H1 (cell line): ENCODE data around the gene UBD. TPM values are rescaled to one million over a fixed set of nuclear protein-coding genes. Genes with fewer than 3 reads are reported as not detected.

Experiments
- CTCF ChIA-PET: fragments of 300-600 bp; sonication (Branson Sonifier 250); formaldehyde crosslinking; loops from one replicate; lab custom pipeline; 2021; ENCODE audit not compliant: partially characterized antibody; lab: Charles Lee
- POLR2A ChIA-PET: fragments of 300-600 bp; sonication (Branson Sonifier 250); formaldehyde crosslinking; loops from one replicate; lab custom pipeline; 2021; ENCODE audit warnings: inconsistent platforms; ENCODE audit not compliant: partially characterized antibody; lab: Charles Lee
- DNase-seq, 2 experiments: peaks; one replicate each; pipeline versions ENCODE4 v3.0.0 to v3.0.0-alpha.2; 2010 to 2022; ENCODE audit warnings: low spot score in 2 of 2, low read depth in 1 of 2, mixed read lengths in 1 of 2
- FAIRE-seq: peaks from 2 replicates; lab custom pipeline; 2011; peaks lifted over from hg19 to GRCh38; lab: Jason Lieb, UNC
- H2AFZ ChIP-seq: 2 replicates; pipeline ENCODE4 v1.8.1; 2012; ENCODE audit warnings: low read length, inconsistent platforms
- H2AK5ac ChIP-seq: 2 replicates; pipeline ENCODE4 v1.6.1; 2013; ENCODE audit warnings: low read depth, low read length
- H2BK120ac ChIP-seq: replicated peaks from 2 replicates; pipeline ENCODE3; 2013; ENCODE audit warnings: low read depth, low read length, inconsistent platforms
- H2BK12ac ChIP-seq: 2 replicates; pipeline ENCODE4 v1.6.1; 2013; ENCODE audit warnings: low read depth, low read length
- H2BK15ac ChIP-seq: 2 replicates; pipeline ENCODE4 v1.6.1; 2013; ENCODE audit warnings: low read length
- H2BK20ac ChIP-seq: 2 replicates; pipeline ENCODE4 v1.6.1; 2013; ENCODE audit warnings: low read length
- H2BK5ac ChIP-seq: 2 replicates; pipeline ENCODE4 v1.6.1; 2013; ENCODE audit warnings: low read depth, low read length
- H3K14ac ChIP-seq: 2 replicates; pipeline ENCODE4 v1.6.1; 2013; ENCODE audit warnings: inconsistent platforms; ENCODE audit not compliant: insufficient read length
- H3K18ac ChIP-seq: 2 replicates; pipeline ENCODE4 v1.6.1; 2013; ENCODE audit warnings: low read length; ENCODE audit errors: extremely low read depth
- H3K23ac ChIP-seq: 2 replicates; pipeline ENCODE4 v1.6.1; 2013; ENCODE audit warnings: inconsistent platforms; ENCODE audit not compliant: insufficient read length
- H3K23me2 ChIP-seq: 2 replicates; pipeline ENCODE4 v1.6.1; 2013; ENCODE audit warnings: low read depth, low read length
- H3K27ac ChIP-seq: 2 replicates; pipeline ENCODE4 v1.6.1; 2011; ENCODE audit warnings: low read depth, low read length, inconsistent platforms
- H3K27me3 ChIP-seq, 4 experiments: replicated peaks in 1 of 4; 1 replicate in 1 of 4; 2 replicates in 3 of 4; pipeline versions ENCODE4 v1.6.1 to v1.8.1; 2011 to 2013; ENCODE audit warnings: low read length in 3 of 4, mild to moderate bottlenecking in 3 of 4, inconsistent platforms in 2 of 4, mixed read lengths in 2 of 4, moderate library complexity in 1 of 4; ENCODE audit not compliant: control insufficient read depth in 3 of 4, insufficient read depth in 3 of 4; ENCODE audit errors: extremely low read depth in 1 of 4
- H3K36me3 ChIP-seq, 4 experiments: 2 replicates each; pipeline versions ENCODE4 v1.6.1 to v1.8.1; 2011 to 2013; ENCODE audit warnings: mild to moderate bottlenecking in 4 of 4, low read length in 3 of 4, moderate library complexity in 2 of 4, control low read depth in 1 of 4, inconsistent platforms in 1 of 4; ENCODE audit not compliant: insufficient read depth in 4 of 4, control insufficient read depth in 2 of 4
- H3K4ac ChIP-seq: replicated peaks from 2 replicates; pipeline ENCODE3; 2013; ENCODE audit warnings: low read length, low read depth, mixed read lengths, inconsistent platforms; ENCODE audit not compliant: insufficient read length
- H3K4me1 ChIP-seq, 4 experiments: replicated peaks in 1 of 4; 1 replicate in 1 of 4; 2 replicates in 3 of 4; pipeline versions ENCODE4 v1.6.1 to v1.8.1; 2011 to 2013; ENCODE audit warnings: low read length in 3 of 4, inconsistent platforms in 2 of 4, mixed read lengths in 1 of 4; ENCODE audit not compliant: insufficient read depth in 4 of 4, control insufficient read depth in 3 of 4
- H3K4me2 ChIP-seq, 2 experiments: 2 replicates each; pipeline versions ENCODE4 v1.6.1 to v1.8.1; 2011 to 2013; ENCODE audit warnings: low read depth in 2 of 2, low read length in 2 of 2, control low read depth in 1 of 2, inconsistent platforms in 1 of 2, mild to moderate bottlenecking in 1 of 2; ENCODE audit not compliant: insufficient read depth in 1 of 2
- H3K4me3 ChIP-seq, 4 experiments: fragments of 200-600, 300-600 bp in 1 of 4; sonication (generic), shearing (Covaris generic), sonication (Bioruptor Twin) in 1 of 4; 2 replicates each; pipeline versions ENCODE4 v1.5.1 to v1.8.1; 2011 to 2016; ENCODE audit warnings: low read length in 4 of 4, low read depth in 3 of 4, control low read depth in 2 of 4, inconsistent platforms in 2 of 4, mild to moderate bottlenecking in 2 of 4, mixed read lengths in 1 of 4, moderate library complexity in 1 of 4; ENCODE audit not compliant: insufficient read depth in 2 of 4; ENCODE audit errors: extremely low read depth in 1 of 4
- H3K56ac ChIP-seq: replicated peaks from 2 replicates; pipeline ENCODE3; 2013; ENCODE audit warnings: low read depth, mild to moderate bottlenecking, mixed read lengths, low read length, inconsistent platforms; ENCODE audit not compliant: insufficient read length
- H3K79me1 ChIP-seq: 2 replicates; pipeline ENCODE4 v1.6.1; 2013; ENCODE audit warnings: low read depth, low read length, control low read depth
- H3K79me2 ChIP-seq, 2 experiments: 2 replicates each; pipeline versions ENCODE4 v1.6.1 to v1.8.1; 2012 to 2013; ENCODE audit warnings: low read length in 2 of 2, mild to moderate bottlenecking in 2 of 2, inconsistent platforms in 1 of 2; ENCODE audit not compliant: insufficient read depth in 2 of 2, control insufficient read depth in 1 of 2
- H3K9ac ChIP-seq, 4 experiments: replicated peaks in 1 of 4; 1 replicate in 1 of 4; 2 replicates in 3 of 4; pipeline versions ENCODE4 v1.6.1 to v1.8.1; 2011 to 2013; ENCODE audit warnings: low read depth in 3 of 4, low read length in 3 of 4, control low read depth in 2 of 4, mild to moderate bottlenecking in 2 of 4, moderate library complexity in 2 of 4, inconsistent platforms in 1 of 4; ENCODE audit errors: extremely low read depth in 1 of 4
- H3K9me3 ChIP-seq, 2 experiments: 2 replicates each; pipeline versions ENCODE4 v1.6.1 to v1.8.1; 2012 to 2013; ENCODE audit warnings: mild to moderate bottlenecking in 2 of 2, moderate library complexity in 2 of 2, control low read depth in 1 of 2, inconsistent platforms in 1 of 2, low read depth in 1 of 2, low read length in 1 of 2, mixed read lengths in 1 of 2; ENCODE audit not compliant: insufficient read depth in 2 of 2
- H4K20me1 ChIP-seq, 2 experiments: replicated peaks in 1 of 2; 2 replicates each; pipeline versions ENCODE3 to v1.8.1; 2011 to 2013; ENCODE audit warnings: inconsistent platforms in 2 of 2, low read length in 2 of 2, mild to moderate bottlenecking in 1 of 2; ENCODE audit not compliant: insufficient read depth in 2 of 2, control insufficient read depth in 1 of 2
- H4K5ac ChIP-seq: 2 replicates; pipeline ENCODE4 v1.6.1; 2013; ENCODE audit warnings: low read length, low read depth, mixed read lengths, inconsistent platforms; ENCODE audit not compliant: insufficient read length
- H4K8ac ChIP-seq: 2 replicates; pipeline ENCODE4 v1.8.0; 2013; ENCODE audit warnings: mild to moderate bottlenecking, moderate library complexity, low read length, inconsistent platforms; ENCODE audit not compliant: insufficient read depth; ENCODE audit errors: extremely low read depth
- H4K91ac ChIP-seq: replicated peaks from 2 replicates; pipeline ENCODE3; 2013; ENCODE audit warnings: low read length, mixed read lengths, inconsistent platforms; ENCODE audit not compliant: insufficient read length
- POU5F1 ChIP-seq: IDR thresholded peaks from 2 replicates; pipeline ENCODE4 v1.6.1; 2011; ENCODE audit warnings: low read depth, mild to moderate bottlenecking, low read length, moderate library complexity
- SP1 ChIP-seq: IDR thresholded peaks from 2 replicates; pipeline ENCODE4 v1.6.1; 2011; ENCODE audit warnings: low read depth, low read length
- WGBS, 2 experiments: shearing (Covaris generic) in 1 of 2; methylation state at CpG; one replicate each; pipeline versions ENCODE4 v1.1.6 to v1.1.7; 2013 to 2015; ENCODE audit warnings: low lambda C conversion rate in 2 of 2, mixed read lengths in 2 of 2, inconsistent platforms in 1 of 2, low coverage in 1 of 2, missing lambda C conversion rate in 1 of 2; ENCODE audit not compliant: insufficient replicate concordance in 2 of 2, insufficient coverage in 1 of 2, insufficient read length in 1 of 2; ENCODE audit errors: extremely low coverage in 1 of 2, missing lambda C conversion rate in 1 of 2; 5-methylcytosine and 5-hydroxymethylcytosine counted together
- polyA plus RNA-seq, 7 experiments: library from polyadenylated mRNA; depleted of rRNA in 3 of 7; stranded (reverse) in 5 of 7; unstranded in 2 of 7; fragments of >200 nt in 5 of 7; fragments of 200-250 nt in 2 of 7; gene quantifications; 1 replicate in 5 of 7; 2 replicates in 1 of 7; 4 replicates in 1 of 7; pipeline versions ENCODE4 v1.2.1 to v1.2.3, GENCODE V29; 2011 to 2013; ENCODE audit warnings: missing spikeins in 2 of 7, mixed read lengths in 2 of 7
- total RNA-seq: library from RNA; stranded (reverse); fragmentation: NEBNext Ultra II Directional; extraction: Animal tissue kit (Norgen Biotek cat#: 25700); gene quantifications from 2 replicates; pipeline ENCODE4 v1.2.1, GENCODE V29; 2021

UBD gene
- total and polyA plus RNA-seq, 2 of the 8 experiments (the other 6 are each of a cell fraction or from before 2014, with no cell fraction given) = 0.23 TPM; not detected in 1

GRCh38 chr6:29524444-29525310 is 34.9 kb downstream of the UBD start:
- Histone ChIP-seq H3K23ac (no peak overlapping the region), H3K23me2 (no peaks in the 10 kb centered on the region), H3K14ac (no peak overlapping the region), H3K9ac (no peak overlapping the region), H2BK15ac (no peak overlapping the region), H3K27me3 (no peaks in the 10 kb centered on the region; a peak in 1 of 7 replicates), H3K18ac (no peak overlapping the region), H3K36me3 (no peaks in the 10 kb centered on the region), H4K5ac (no peak overlapping the region), H2BK12ac (peak overlapping the region; percentile 43; the same call in 1 of the 2 replicates), H3K56ac (no peak overlapping the region), H3K27ac (no peak overlapping the region), H3K4me2 (peak overlapping the region in 1 of 2 experiments; percentile 16; a peak in 1 of 4 replicates), H3K9me3 (peaks cover 7 to 15% of the 10 kb centered on the region in 2 experiments), H2BK20ac (peak overlapping the region; percentile 40), H3K79me2 (no peaks in the 10 kb centered on the region), H3K4me1 (peaks cover 0 to 7% (median 0%) of the 10 kb centered on the region in 4 experiments; a peak in 4 of 7 replicates), H4K20me1 (no peaks in the 10 kb centered on the region), H4K8ac (no peak overlapping the region), H2AK5ac (no peak overlapping the region), H3K79me1 (no peaks in the 10 kb centered on the region), H2BK120ac (peak overlapping the region; percentile 1), H3K4me3 (peak overlapping the region in 1 of 4 experiments; percentile 11; a peak in 1 of 8 replicates), H4K91ac (no peak overlapping the region), H2AFZ (peak overlapping the region; percentile 62; the same call in 1 of the 2 replicates), H3K4ac (no peak overlapping the region), H2BK5ac (peak overlapping the region; percentile 31; the same call in 1 of the 2 replicates)
- FAIRE-seq (peak; percentile 69), DNase-seq (peak in 1 of 2 experiments; percentile 33)
- ChIA-PET CTCF (interaction anchor here (0.6 to 1.5 kb wide), 4 partner anchors 9 to 65 kb away, joined by 3 to 4 read pairs (median 4); no protein-coding TSS in a partner anchor), POLR2A (interaction anchor here (0.8 kb wide), 1 partner anchor 9 kb away, joined by 3 read pairs; no protein-coding TSS in a partner anchor)
- TF ChIP-seq SP1 = no peak
- TF ChIP-seq POU5F1 = peak; percentile 59; the same call in 1 of the 2 replicates
- 74% methylated on average over 7 of the region's 7 CpGs; no CpG with 5 or more reads in 1 of the 2 experiments for WGBS, 2 experiments
